COLO668 (cell line): ENCODE results near the gene EHBP1.

Experiments
- DNase-seq: peaks from one replicate; lab custom pipeline; 2025; ENCODE audit not compliant: unreplicated experiment; lab: John Stamatoyannopoulos, UW

The EHBP1 gene

DNA sequence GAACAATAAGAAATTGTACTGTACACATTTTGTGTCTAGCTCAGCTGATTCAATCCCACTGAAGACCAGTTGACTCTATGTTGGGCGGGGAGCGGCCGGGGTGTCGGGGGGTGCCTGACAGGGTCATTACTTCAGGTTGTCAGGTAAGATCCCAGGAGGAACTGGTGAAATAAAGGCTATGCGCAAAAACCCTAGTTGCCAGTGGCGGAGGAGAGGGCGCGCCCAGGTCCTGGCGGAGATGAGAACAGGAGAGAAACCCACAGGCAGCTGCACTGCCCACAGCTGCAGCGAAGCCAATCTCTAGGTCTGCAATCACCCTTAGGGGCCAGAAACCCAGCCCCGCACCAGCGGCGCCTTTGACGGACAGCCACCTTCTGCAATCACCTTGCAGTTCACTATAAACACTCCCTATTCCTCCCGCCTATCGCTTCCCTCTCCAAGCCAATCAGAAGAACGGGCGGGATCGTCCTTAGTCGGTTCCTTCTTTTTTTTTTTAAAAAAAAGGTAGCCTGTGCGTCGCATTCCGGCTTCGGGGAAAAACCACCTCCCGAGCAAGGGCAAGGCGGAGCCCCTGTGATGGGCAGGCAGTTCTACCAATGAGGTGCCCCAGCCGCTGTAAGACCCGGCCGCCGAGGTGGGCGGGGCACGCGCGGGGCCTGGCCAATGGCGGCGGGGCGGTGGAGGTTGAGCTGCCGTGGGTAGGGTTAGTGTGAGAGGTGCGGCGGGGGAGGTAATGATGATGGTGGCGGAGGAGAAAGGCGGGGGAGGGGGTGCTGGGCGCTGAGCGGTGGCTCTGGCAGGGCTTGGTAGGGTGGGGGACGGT, at the start of gene EHBP1:
EHBP1 (plus strand) TSS at position 707 of the 823 bp plus-strand sequence. CDS start 1,479 bp downstream, outside the sequence.
- peak; percentile 99 for DNase-seq

DNA sequence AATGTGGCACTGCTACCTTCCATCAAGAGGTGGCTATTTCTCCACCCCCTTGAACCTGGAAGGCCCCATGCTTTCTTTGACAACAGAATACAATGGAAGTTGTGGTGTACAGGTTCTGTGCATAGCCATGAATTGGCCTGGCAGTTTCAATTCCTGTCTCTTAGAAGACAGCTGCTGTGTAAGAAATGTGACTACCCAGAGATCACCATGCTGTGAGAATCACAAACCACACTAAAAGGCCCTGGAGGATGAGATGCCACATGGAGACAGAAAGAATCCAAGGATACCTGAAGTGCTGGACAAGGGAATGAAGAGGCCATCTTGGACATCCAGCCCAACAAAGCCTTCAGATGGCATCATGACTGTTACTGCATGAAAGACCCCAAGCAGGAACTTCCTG, 47.7 kb upstream of the EHBP1 start:
- no peak for DNase-seq

GRCh38 chr2:62658891-62659290, 46.6 kb upstream of the EHBP1 start:
- no peak for DNase-seq

GRCh38 chr2:62660087-62660486, 45.4 kb upstream of the EHBP1 start:
- no peak for DNase-seq

- no peak for DNase-seq
Observed at GRCh38 chr2:62660582-62661262, 44.8 kb upstream of the EHBP1 start.

- no peak for DNase-seq
Observed at GRCh38 chr2:62661263-62661635, 44.3 kb upstream of the EHBP1 start.

GRCh38 chr2:62662131-62662530, 43.4 kb upstream of the EHBP1 start:
- no peak for DNase-seq

DNA sequence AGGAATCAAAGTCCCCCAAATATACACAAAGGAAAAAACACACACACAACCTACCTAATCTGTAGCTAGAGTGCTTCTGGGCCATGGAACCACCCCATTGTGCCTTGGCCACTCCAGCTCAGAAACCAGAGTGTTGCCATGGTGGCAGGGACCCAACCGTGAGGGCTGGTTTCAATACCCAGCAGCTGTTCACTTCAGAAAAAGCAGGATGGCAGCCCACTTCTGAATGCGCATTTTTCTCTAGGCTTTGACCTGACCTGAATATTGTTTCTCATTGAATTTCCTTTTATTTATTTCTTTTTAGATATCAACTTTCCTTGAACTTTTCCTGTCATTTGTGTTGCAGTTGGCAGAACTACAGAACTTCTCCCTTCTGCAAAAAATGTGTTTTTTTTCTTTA, 43.0 kb upstream of the EHBP1 start:
- no peak for DNase-seq

GRCh38 chr2:62663411-62663810, 42.1 kb upstream of the EHBP1 start:
- DNase-seq, result no peak

GRCh38 chr2:62663920-62664795, 41.4 kb upstream of the EHBP1 start:
- DNase-seq, result no peak

DNA sequence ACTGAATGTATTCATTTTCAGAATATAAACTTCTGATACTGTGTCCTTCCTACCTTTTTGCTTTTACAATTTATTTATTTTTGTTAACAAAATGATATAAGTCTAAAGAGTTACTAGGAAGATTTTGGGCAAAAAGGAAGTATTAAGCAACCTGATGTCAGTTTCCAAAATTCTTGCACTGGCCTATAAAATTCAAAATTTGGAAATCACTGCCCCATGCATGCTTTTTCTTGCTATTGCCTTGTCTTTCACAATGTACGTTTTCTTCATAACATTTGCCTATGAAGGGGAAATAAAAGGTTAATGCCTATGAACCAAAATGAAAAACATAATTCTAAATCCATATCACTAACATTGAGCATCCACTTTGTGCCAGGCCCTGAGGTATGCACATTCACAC, 40.1 kb upstream of the EHBP1 start:
- DNase-seq, result no peak

GRCh38 chr2:62669180-62669579, 36.3 kb upstream of the EHBP1 start:
- DNase-seq, result no peak

DNA sequence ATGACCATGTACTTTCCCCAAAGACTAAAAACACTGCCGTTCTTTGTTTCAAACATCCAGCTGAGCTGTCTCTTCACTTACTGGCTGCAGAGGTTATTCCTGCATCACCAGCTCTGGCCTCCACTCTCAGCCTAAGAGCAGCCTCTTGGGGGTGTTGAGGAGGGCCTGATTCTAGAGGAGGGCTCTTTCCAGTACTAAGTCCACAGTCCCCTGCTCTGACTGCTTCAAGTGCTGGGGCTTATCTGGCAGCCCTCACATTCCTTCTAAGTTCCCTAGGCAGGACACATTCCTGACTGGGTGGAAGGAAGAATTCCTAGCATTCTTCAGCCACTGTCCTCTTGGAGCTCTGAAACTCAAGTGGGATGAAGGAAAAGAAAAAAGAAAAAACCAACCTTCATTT, 32.9 kb upstream of the EHBP1 start:
- no peak for DNase-seq

GRCh38 chr2:62675062-62675461, 30.5 kb upstream of the EHBP1 start:
- DNase-seq, result no peak

- DNase-seq, result no peak
Observed at GRCh38 chr2:62685256-62685655, 20.3 kb upstream of the EHBP1 start.

DNA sequence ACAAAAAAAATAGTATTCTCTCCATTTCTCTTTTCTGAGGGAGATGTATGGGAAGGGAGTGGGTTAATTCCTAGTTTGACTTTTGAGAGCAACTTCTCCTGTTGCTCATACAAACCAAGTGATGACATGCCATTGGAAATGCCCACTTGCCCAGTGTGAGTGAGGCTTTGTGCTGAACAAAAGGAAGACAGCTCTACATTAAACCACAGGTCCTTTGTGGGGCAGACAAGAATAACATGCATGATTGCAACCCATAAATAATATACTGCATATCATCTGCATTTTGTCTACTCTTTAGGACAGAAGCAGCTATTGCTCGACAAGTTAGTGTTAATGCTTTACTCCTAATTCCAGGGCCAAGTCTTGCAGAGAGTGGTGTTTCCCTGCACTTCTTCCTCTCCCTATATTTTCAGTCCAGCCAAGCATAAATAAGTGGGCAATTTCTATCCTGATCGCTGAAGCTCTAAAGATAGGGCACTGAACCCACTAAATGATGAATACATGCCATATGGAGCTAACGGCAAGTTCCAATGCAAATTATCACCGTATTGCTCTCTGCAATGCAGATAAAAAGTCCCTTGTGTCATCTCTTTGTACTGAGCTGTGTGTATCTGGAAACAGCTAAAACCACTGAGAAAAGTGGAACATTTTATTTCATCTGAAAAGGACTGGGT, 19.4 kb upstream of the EHBP1 start:
- no peak for DNase-seq

GRCh38 chr2:62687636-62688035, 17.9 kb upstream of the EHBP1 start:
- no peak for DNase-seq

GRCh38 chr2:62688771-62689170, 16.7 kb upstream of the EHBP1 start:
- no peak for DNase-seq

GRCh38 chr2:62691186-62691585, 14.3 kb upstream of the EHBP1 start:
- DNase-seq, result no peak

- DNase-seq, result no peak
Observed at GRCh38 chr2:62692225-62692624, 13.3 kb upstream of the EHBP1 start.

DNA sequence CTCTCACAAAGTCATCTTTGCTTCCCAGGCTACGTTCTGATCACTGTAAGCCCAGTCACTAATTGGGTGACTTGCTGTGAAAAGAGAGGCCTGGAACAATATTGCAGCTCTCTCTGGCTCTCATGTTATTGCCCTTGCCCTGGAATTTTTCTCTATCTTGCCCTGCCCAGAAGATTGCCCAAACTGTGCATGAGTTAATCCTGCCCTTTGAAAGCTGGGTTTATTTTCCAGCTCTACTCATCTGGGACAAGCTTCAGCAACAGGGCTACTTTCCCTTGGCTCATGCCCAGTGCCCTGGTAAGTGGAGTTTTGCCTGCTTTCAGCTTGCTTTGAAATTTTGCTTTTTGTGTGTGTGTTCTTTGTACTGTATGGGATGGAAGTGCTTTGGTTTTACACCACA, 6.9 kb upstream of the EHBP1 start:
- no peak for DNase-seq
